Duodenal mucosa (tissue), 2 donors: ENCODE results near the gene KSR2.

Experiments used
- H3K27ac ChIP-seq: one replicate; pipeline ENCODE4 v1.7.0; 2013; ENCODE audit warnings: low read depth, low read length
- H3K27me3 ChIP-seq, 2 donors: one replicate each; pipeline ENCODE4 v1.7.0; 2013; ENCODE audit warnings: low read length in 2 of 2, control low read depth in 1 of 2; ENCODE audit not compliant: insufficient read depth in 2 of 2, control insufficient read depth in 1 of 2
- H3K36me3 ChIP-seq, 2 donors: one replicate each; pipeline ENCODE4 v1.7.0; 2013; ENCODE audit warnings: low read length in 2 of 2, control low read depth in 1 of 2; ENCODE audit not compliant: insufficient read depth in 2 of 2, control insufficient read depth in 1 of 2
- H3K4me1 ChIP-seq, 2 donors: one replicate each; pipeline ENCODE4 v1.7.0; 2013; ENCODE audit warnings: low read length in 2 of 2, control low read depth in 1 of 2; ENCODE audit not compliant: insufficient read depth in 2 of 2, control insufficient read depth in 1 of 2
- H3K4me3 ChIP-seq, 2 donors: one replicate each; pipeline ENCODE4 v1.7.0; 2013; ENCODE audit warnings: low read length in 2 of 2, low read depth in 1 of 2
- H3K9ac ChIP-seq, 2 donors: one replicate each; pipeline ENCODE4 v1.7.0; 2013; ENCODE audit warnings: low read length in 2 of 2, low read depth in 1 of 2
- H3K9me3 ChIP-seq, 2 donors: one replicate each; pipeline ENCODE4 v1.7.0; 2013; ENCODE audit warnings: low read length in 2 of 2, control low read depth in 1 of 2; ENCODE audit not compliant: control insufficient read depth in 1 of 2

KSR2 gene

GRCh38 chr12:117685110-117685926 is 283.5 kb downstream of the KSR2 start:
- H3K4me1 ChIP-seq: peaks cover 6 to 10% of the 10 kb centered on the region in 2 donors
- no peaks in the 10 kb centered on the region for H3K36me3 ChIP-seq
- H3K27ac ChIP-seq: no peak overlapping the region
- H3K4me3 ChIP-seq: no peak overlapping the region
- no peak overlapping the region for H3K9ac ChIP-seq
- H3K9me3 ChIP-seq: no peaks in the 10 kb centered on the region
- H3K27me3 ChIP-seq: no peaks in the 10 kb centered on the region

GRCh38 chr12:117684471-117684870 is 284.3 kb downstream of the KSR2 start:
- no peaks in the 10 kb centered on the region for H3K36me3 ChIP-seq
- no peaks in the 10 kb centered on the region for H3K27me3 ChIP-seq
- H3K4me3 ChIP-seq: no peak overlapping the region
- H3K4me1 ChIP-seq: peaks cover 6 to 10% of the 10 kb centered on the region in 2 donors
- no peaks in the 10 kb centered on the region for H3K9me3 ChIP-seq
- H3K9ac ChIP-seq: no peak overlapping the region
- H3K27ac ChIP-seq: no peak overlapping the region

- Histone ChIP-seq H3K4me1 (peaks cover 1 to 5% of the 10 kb centered on the region in 2 donors), H3K4me3 (no peak overlapping the region), H3K9ac (no peak overlapping the region), H3K36me3 (no peaks in the 10 kb centered on the region), H3K27me3 (no peaks in the 10 kb centered on the region), H3K9me3 (no peaks in the 10 kb centered on the region), H3K27ac (no peak overlapping the region)
These were observed 288.5 kb downstream of the KSR2 start for GRCh38 chr12:117680312-117680711.

GRCh38 chr12:117679776-117680175 is 289.0 kb downstream of the KSR2 start:
- H3K9ac ChIP-seq: no peak overlapping the region
- H3K9me3 ChIP-seq: no peaks in the 10 kb centered on the region
- no peaks in the 10 kb centered on the region for H3K4me1 ChIP-seq
- no peaks in the 10 kb centered on the region for H3K36me3 ChIP-seq
- H3K27me3 ChIP-seq: no peaks in the 10 kb centered on the region
- no peak overlapping the region for H3K27ac ChIP-seq
- no peak overlapping the region for H3K4me3 ChIP-seq

GRCh38 chr12:117674763-117675162 is 294.0 kb downstream of the KSR2 start:
- H3K4me1 ChIP-seq: no peaks in the 10 kb centered on the region
- H3K4me3 ChIP-seq: no peak overlapping the region
- H3K27ac ChIP-seq: no peak overlapping the region
- H3K9me3 ChIP-seq: no peaks in the 10 kb centered on the region
- H3K9ac ChIP-seq: no peak overlapping the region
- H3K36me3 ChIP-seq: no peaks in the 10 kb centered on the region
- H3K27me3 ChIP-seq: no peaks in the 10 kb centered on the region

- no peak overlapping the region for H3K4me3 ChIP-seq
- no peaks in the 10 kb centered on the region for H3K4me1 ChIP-seq
- no peak overlapping the region for H3K27ac ChIP-seq
- no peaks in the 10 kb centered on the region for H3K9me3 ChIP-seq
- no peaks in the 10 kb centered on the region for H3K36me3 ChIP-seq
- no peaks in the 10 kb centered on the region for H3K27me3 ChIP-seq
- H3K9ac ChIP-seq: no peak overlapping the region
These were observed 294.5 kb downstream of the KSR2 start for GRCh38 chr12:117674313-117674712.

GRCh38 chr12:117671734-117672133 is 297.1 kb downstream of the KSR2 start:
- Histone ChIP-seq H3K27me3 (no peaks in the 10 kb centered on the region), H3K36me3 (no peaks in the 10 kb centered on the region), H3K9ac (no peak overlapping the region), H3K4me3 (no peak overlapping the region), H3K9me3 (no peaks in the 10 kb centered on the region), H3K27ac (no peak overlapping the region), H3K4me1 (no peaks in the 10 kb centered on the region)

GRCh38 chr12:117664169-117664568 is 304.6 kb downstream of the KSR2 start:
- Histone ChIP-seq H3K9ac (no peak overlapping the region), H3K9me3 (no peaks in the 10 kb centered on the region), H3K4me1 (no peaks in the 10 kb centered on the region), H3K36me3 (no peaks in the 10 kb centered on the region), H3K27me3 (no peaks in the 10 kb centered on the region), H3K27ac (no peak overlapping the region), H3K4me3 (no peak overlapping the region)

- no peak overlapping the region for H3K4me3 ChIP-seq
- no peak overlapping the region for H3K9ac ChIP-seq
- H3K4me1 ChIP-seq: no peaks in the 10 kb centered on the region
- no peak overlapping the region for H3K27ac ChIP-seq
- no peaks in the 10 kb centered on the region for H3K36me3 ChIP-seq
- H3K9me3 ChIP-seq: no peaks in the 10 kb centered on the region
- H3K27me3 ChIP-seq: no peaks in the 10 kb centered on the region
These were observed 306.0 kb downstream of the KSR2 start for GRCh38 chr12:117662620-117663395.

- H3K36me3 ChIP-seq: no peaks in the 10 kb centered on the region
- no peaks in the 10 kb centered on the region for H3K27me3 ChIP-seq
- no peaks in the 10 kb centered on the region for H3K4me1 ChIP-seq
- no peak overlapping the region for H3K4me3 ChIP-seq
- H3K27ac ChIP-seq: no peak overlapping the region
- H3K9me3 ChIP-seq: no peaks in the 10 kb centered on the region
- H3K9ac ChIP-seq: no peak overlapping the region
These were observed 306.6 kb downstream of the KSR2 start for GRCh38 chr12:117662220-117662619.
